HCT116 (cell line): ENCODE results near the gene RFX3. TPM values are rescaled to one million over a fixed set of nuclear protein-coding genes. Genes with fewer than 3 reads are reported as not detected.

Source experiments
- ATAC-seq: fragments of 200-7000 bp; cut with Tn5 transposase; 2 replicates; pipeline ENCODE4 v1.9.1; 2020; ENCODE audit warnings: mild to moderate bottlenecking, moderate library complexity
- BruUV-seq: library from RNA; stranded (reverse); fragments of 400-500 nt; replicated peaks from 2 replicates; lab custom pipeline; 2021; lab: Mats Ljungman, UMichigan
- CTCF ChIA-PET: fragments of 300-600 bp; sonication (Branson Sonifier 250); formaldehyde crosslinking; loops from one replicate; lab custom pipeline; 2021; ENCODE audit warnings: antibody characterized with exemption; lab: Charles Lee
- POLR2A ChIA-PET: fragments of 300-600, 350-600 bp; sonication (Branson Sonifier 250); formaldehyde crosslinking; loops from one replicate; lab custom pipeline; 2021; ENCODE audit warnings: antibody characterized with exemption; lab: Charles Lee
- RAD21 ChIA-PET, 2 experiments: fragments of 300-600 bp; sonication (Branson Sonifier 250); formaldehyde crosslinking; loops; one replicate each; lab custom pipeline; 2023; ENCODE audit warnings: low total read pairs in 2 of 2; ENCODE audit not compliant: uncharacterized antibody in 2 of 2, unreplicated experiment in 2 of 2, low non-redundant PET in 1 of 2; lab: Charles Lee
- DNase-seq: peaks from one replicate; pipeline ENCODE4 v3.0.0-alpha.2; 2010; ENCODE audit warnings: low read depth, low spot score
- H2AFZ ChIP-seq: fragments of 200-600 bp; shearing (Covaris generic), sonication (generic); 2 replicates; pipeline ENCODE4 v1.6.1; 2017; ENCODE audit warnings: low read depth, mixed run types, mixed read lengths, antibody characterized with exemption, low read length; ENCODE audit not compliant: poor library complexity, severe bottlenecking
- H3K27ac ChIP-seq: 2 replicates; pipeline ENCODE4 v1.5.1; 2012; ENCODE audit warnings: low read depth, low read length
- H3K27me3 ChIP-seq: fragments of 200-600 bp; sonication (generic); 2 replicates; pipeline ENCODE4 v1.6.1; 2016; ENCODE audit warnings: mixed run types, low read length, mixed read lengths; ENCODE audit not compliant: insufficient read depth
- H3K36me3 ChIP-seq, 2 experiments: fragments of 200-500 bp in 1 of 2; fragments of 200-600 bp in 1 of 2; sonication (Bioruptor generic) in 1 of 2; sonication (generic) in 1 of 2; 2 replicates each; pipeline versions ENCODE4 v1.5.1 to v1.6.1; 2014 to 2016; ENCODE audit warnings: low read length in 2 of 2, inconsistent platforms in 1 of 2, mixed read lengths in 1 of 2, mixed run types in 1 of 2; ENCODE audit not compliant: insufficient read depth in 2 of 2, control insufficient read depth in 1 of 2
- H3K4me1 ChIP-seq, 2 experiments: fragments of 200-600 bp in 1 of 2; sonication (generic) in 1 of 2; 2 replicates each; pipeline versions ENCODE4 v1.5.1 to v1.6.1; 2012 to 2017; ENCODE audit warnings: low read length in 2 of 2, inconsistent platforms in 1 of 2, mild to moderate bottlenecking in 1 of 2, mixed read lengths in 1 of 2, mixed run types in 1 of 2, moderate library complexity in 1 of 2; ENCODE audit not compliant: insufficient read depth in 2 of 2, control insufficient read depth in 1 of 2
- H3K4me2 ChIP-seq: fragments of 200-600 bp; sonication (generic); 2 replicates; pipeline ENCODE4 v1.6.1; 2017; ENCODE audit warnings: mixed run types, low read length, mixed read lengths
- H3K4me3 ChIP-seq, 2 experiments: fragments of 200-600 bp in 1 of 2; sonication (generic) in 1 of 2; replicated peaks in 1 of 2; 2 replicates each; pipeline ENCODE4 v1.5.1; 2011 to 2016; ENCODE audit warnings: low read length in 2 of 2, control low read depth in 1 of 2, low read depth in 1 of 2, mild to moderate bottlenecking in 1 of 2, mixed read lengths in 1 of 2, mixed run types in 1 of 2
- H3K79me2 ChIP-seq: fragments of 200-600 bp; sonication (generic); 2 replicates; pipeline ENCODE4 v1.6.1; 2017; ENCODE audit warnings: mild to moderate bottlenecking, mixed run types, low read length, moderate library complexity, mixed read lengths; ENCODE audit not compliant: insufficient read depth
- H3K9ac ChIP-seq: fragments of 200-600 bp; sonication (generic); 2 replicates; pipeline ENCODE4 v1.6.1; 2016; ENCODE audit warnings: low read length, mixed read lengths
- H3K9me2 ChIP-seq: fragments of 200-600 bp; sonication (generic), shearing (Covaris generic); 2 replicates; pipeline ENCODE4 v1.6.1; 2017; ENCODE audit warnings: mixed run types, mild to moderate bottlenecking, moderate library complexity; ENCODE audit not compliant: insufficient read depth
- H3K9me3 ChIP-seq, 2 experiments: fragments of 200-500 bp in 1 of 2; fragments of 200-600 bp in 1 of 2; sonication (Bioruptor generic) in 1 of 2; sonication (generic) in 1 of 2; 2 replicates each; pipeline ENCODE4 v1.6.1; 2014 to 2017; ENCODE audit warnings: low read length in 2 of 2, mixed read lengths in 2 of 2, inconsistent platforms in 1 of 2, low read depth in 1 of 2, mild to moderate bottlenecking in 1 of 2, mixed run types in 1 of 2, moderate library complexity in 1 of 2; ENCODE audit not compliant: control insufficient read depth in 1 of 2, insufficient read depth in 1 of 2
- H4K20me1 ChIP-seq: fragments of 200-600 bp; sonication (generic), shearing (Covaris generic); 2 replicates; pipeline ENCODE4 v1.6.1; 2017; ENCODE audit warnings: mixed run types, mild to moderate bottlenecking, moderate library complexity; ENCODE audit not compliant: insufficient read depth
- CBX3 ChIP-seq: IDR thresholded peaks from 2 replicates; pipeline ENCODE4 v1.6.1; 2012; ENCODE audit warnings: low read depth
- CEBPB ChIP-seq: IDR thresholded peaks from 2 replicates; pipeline ENCODE4 v1.6.1; 2012; ENCODE audit warnings: low read depth
- EGR1 ChIP-seq: IDR thresholded peaks from 2 replicates; pipeline ENCODE4 v1.6.1; 2012; ENCODE audit warnings: low read depth
- ELF1 ChIP-seq: IDR thresholded peaks from 2 replicates; pipeline ENCODE4 v1.6.1; 2012; ENCODE audit warnings: low read depth, borderline replicate concordance
- POLR2A ChIP-seq: IDR thresholded peaks from 2 replicates; pipeline ENCODE4 v1.7.0; 2011; ENCODE audit warnings: borderline replicate concordance; ENCODE audit not compliant: insufficient read depth, insufficient read length; ENCODE audit errors: extremely low read depth
- RAD21 ChIP-seq: IDR thresholded peaks from 2 replicates; pipeline ENCODE4 v1.6.1; 2012; ENCODE audit warnings: low read depth, mild to moderate bottlenecking
- SIN3A ChIP-seq: IDR thresholded peaks from 2 replicates; pipeline ENCODE4 v1.6.1; 2012; ENCODE audit warnings: low read depth
- SRF ChIP-seq: IDR thresholded peaks from 2 replicates; pipeline ENCODE4 v1.6.1; 2012; ENCODE audit warnings: low read depth
- YY1 ChIP-seq: IDR thresholded peaks from 2 replicates; pipeline ENCODE4 v1.6.1; 2011; ENCODE audit warnings: low read length, low read depth, moderate library complexity, mild to moderate bottlenecking; ENCODE audit not compliant: insufficient replicate concordance; ENCODE audit errors: extremely low read depth
- intact Hi-C: fragments of 100-400 bp; cut with micrococcal nuclease; formaldehyde crosslinking; loops from 2 replicates; pipeline ENCODE4 v1.10.0; 2022
- total RNA-seq: library from RNA; stranded (reverse); gene quantifications from one replicate; pipeline ENCODE4 v1.2.1, GENCODE V29; 2021; ENCODE audit not compliant: unreplicated experiment
- TF ChIP-seq, protein P1 (sequence below): IDR thresholded peaks from 2 replicates; pipeline ENCODE4 v1.6.1; 2011; ENCODE audit warnings: mild to moderate bottlenecking, low read length, moderate library complexity; ENCODE audit not compliant: insufficient replicate concordance; ENCODE audit errors: extremely low read depth
- TF ChIP-seq, protein P2 (sequence below), 3 experiments: fragments of 200-600 bp in 1 of 3; sonication (generic) in 1 of 3; IDR thresholded peaks in 2 of 3; conservative IDR thresholded peaks in 1 of 3; 2 replicates each; pipeline ENCODE4 v1.5.1; 2012 to 2017; ENCODE audit warnings: low read depth in 2 of 3, low read length in 2 of 3, antibody characterized with exemption in 1 of 3, borderline replicate concordance in 1 of 3, control low read depth in 1 of 3, mild to moderate bottlenecking in 1 of 3, mixed read lengths in 1 of 3, mixed run types in 1 of 3, moderate library complexity in 1 of 3; ENCODE audit not compliant: insufficient read depth in 1 of 3

The RFX3 gene
- total RNA-seq, 1 experiment from 2014 or later, result 11.8 TPM

DNA sequence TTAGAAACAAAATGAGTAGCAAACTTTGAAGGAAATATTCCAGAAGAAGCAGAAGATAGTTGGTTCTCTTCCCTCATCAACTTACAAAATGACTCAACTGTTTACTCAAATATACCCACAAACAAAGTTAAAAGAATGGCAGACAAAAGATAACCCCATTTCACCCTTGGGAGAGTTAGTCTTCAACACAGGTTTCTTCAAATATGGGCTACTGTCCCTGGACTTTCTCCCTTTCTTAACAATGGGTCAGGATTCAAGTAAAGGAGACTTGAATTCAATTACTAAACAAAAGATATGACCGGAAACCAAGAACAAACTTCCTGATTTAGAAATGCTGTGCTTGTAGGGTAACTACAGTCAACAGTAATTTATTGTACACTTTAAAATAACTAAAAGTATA lies 14.2 kb downstream of the RFX3 start:
- H4K20me1 ChIP-seq, result no peaks in the 10 kb centered on the region
- intact Hi-C loops, result no loop called here
- H3K27ac ChIP-seq, result no peak overlapping the region
- H3K4me1 ChIP-seq, result peaks cover 6 to 7% of the 10 kb centered on the region in 2 experiments; a peak in 2 of 4 replicates
- H3K27me3 ChIP-seq, result no peaks in the 10 kb centered on the region
- CTCF ChIA-PET, result no interaction called here
- no peak overlapping the region for H3K9ac ChIP-seq
- H3K36me3 ChIP-seq, result no peaks in the 10 kb centered on the region
- H3K79me2 ChIP-seq, result no peaks in the 10 kb centered on the region
- ATAC-seq (no peak), DNase-seq (no peak)
- H3K9me3 ChIP-seq, result no peaks in the 10 kb centered on the region
- H2AFZ ChIP-seq, result no peak overlapping the region
- TF ChIP-seq CBX3 (no peak), SRF (no peak), SIN3A (no peak), RAD21 (no peak), ELF1 (no peak), YY1 (no peak), EGR1 (no peak), CEBPB (no peak), POLR2A (no peak)
- TF ChIP-seq, protein P1, sequence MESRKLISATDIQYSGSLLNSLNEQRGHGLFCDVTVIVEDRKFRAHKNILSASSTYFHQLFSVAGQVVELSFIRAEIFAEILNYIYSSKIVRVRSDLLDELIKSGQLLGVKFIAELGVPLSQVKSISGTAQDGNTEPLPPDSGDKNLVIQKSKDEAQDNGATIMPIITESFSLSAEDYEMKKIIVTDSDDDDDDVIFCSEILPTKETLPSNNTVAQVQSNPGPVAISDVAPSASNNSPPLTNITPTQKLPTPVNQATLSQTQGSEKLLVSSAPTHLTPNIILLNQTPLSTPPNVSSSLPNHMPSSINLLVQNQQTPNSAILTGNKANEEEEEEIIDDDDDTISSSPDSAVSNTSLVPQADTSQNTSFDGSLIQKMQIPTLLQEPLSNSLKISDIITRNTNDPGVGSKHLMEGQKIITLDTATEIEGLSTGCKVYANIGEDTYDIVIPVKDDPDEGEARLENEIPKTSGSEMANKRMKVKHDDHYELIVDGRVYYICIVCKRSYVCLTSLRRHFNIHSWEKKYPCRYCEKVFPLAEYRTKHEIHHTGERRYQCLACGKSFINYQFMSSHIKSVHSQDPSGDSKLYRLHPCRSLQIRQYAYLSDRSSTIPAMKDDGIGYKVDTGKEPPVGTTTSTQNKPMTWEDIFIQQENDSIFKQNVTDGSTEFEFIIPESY, result no peak
- TF ChIP-seq, protein P2, sequence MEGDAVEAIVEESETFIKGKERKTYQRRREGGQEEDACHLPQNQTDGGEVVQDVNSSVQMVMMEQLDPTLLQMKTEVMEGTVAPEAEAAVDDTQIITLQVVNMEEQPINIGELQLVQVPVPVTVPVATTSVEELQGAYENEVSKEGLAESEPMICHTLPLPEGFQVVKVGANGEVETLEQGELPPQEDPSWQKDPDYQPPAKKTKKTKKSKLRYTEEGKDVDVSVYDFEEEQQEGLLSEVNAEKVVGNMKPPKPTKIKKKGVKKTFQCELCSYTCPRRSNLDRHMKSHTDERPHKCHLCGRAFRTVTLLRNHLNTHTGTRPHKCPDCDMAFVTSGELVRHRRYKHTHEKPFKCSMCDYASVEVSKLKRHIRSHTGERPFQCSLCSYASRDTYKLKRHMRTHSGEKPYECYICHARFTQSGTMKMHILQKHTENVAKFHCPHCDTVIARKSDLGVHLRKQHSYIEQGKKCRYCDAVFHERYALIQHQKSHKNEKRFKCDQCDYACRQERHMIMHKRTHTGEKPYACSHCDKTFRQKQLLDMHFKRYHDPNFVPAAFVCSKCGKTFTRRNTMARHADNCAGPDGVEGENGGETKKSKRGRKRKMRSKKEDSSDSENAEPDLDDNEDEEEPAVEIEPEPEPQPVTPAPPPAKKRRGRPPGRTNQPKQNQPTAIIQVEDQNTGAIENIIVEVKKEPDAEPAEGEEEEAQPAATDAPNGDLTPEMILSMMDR (IDR thresholded peaks at IDR 0.05 in 2 of 3, conservative IDR thresholded peaks at IDR 0.05 in 1 of 3; ENCODE audit: borderline replicate concordance in 1 of 3, insufficient read depth in 1 of 3, low read depth in 2 of 3, low read length in 2 of 3), result no peak
- H3K9me2 ChIP-seq, result no peaks in the 10 kb centered on the region
- H3K4me3 ChIP-seq, result no peak overlapping the region
- RAD21 ChIA-PET, result no interaction called here
- POLR2A ChIA-PET, result interaction anchor here (1.1 kb wide), 1 partner anchor 15 kb away, joined by 3 read pairs; no protein-coding TSS in a partner anchor
- no TSS peak for BruUV-seq
- H3K4me2 ChIP-seq, result no peak overlapping the region
